Sigmoid colon (tissue), 4 donors: Measurements from ENCODE around the gene OAS3.

Experiments used
- CTCF ChIP-seq, 4 experiments: fragments of 450-650 bp in 3 of 4; fragments of 200-600 bp in 1 of 4; IDR thresholded peaks; one replicate each; pipeline ENCODE4 v1.5.1; 2016 to 2019; ENCODE audit warnings: antibody characterized with exemption in 4 of 4, mild to moderate bottlenecking in 3 of 4, moderate library complexity in 2 of 4
- EP300 ChIP-seq, 4 donors: sonication (generic); formaldehyde crosslinking; IDR thresholded peaks; one replicate each; pipeline ENCODE4 v1.6.1; 2017; ENCODE audit warnings: antibody characterized with exemption in 4 of 4

- TF ChIP-seq EP300 (IDR thresholded peaks at IDR 0.05) (no peak), CTCF (IDR thresholded peaks at IDR 0.05) (no peak)
Observed at GRCh38 chr12:112978163-112979040, 40.1 kb downstream of the OAS3 start, which contains the start of gene OAS2.
